K562 (cell line): ENCODE data around the gene DIAPH3. TPM values are rescaled to one million over a fixed set of nuclear protein-coding genes. Genes with fewer than 3 reads are reported as not detected.

Source experiments
- CHD7 ChIP-seq: fragments of 200-600 bp; sonication (generic); IDR thresholded peaks from one replicate; pipeline ENCODE4 v1.6.1; 2012; ENCODE audit warnings: mild to moderate bottlenecking, low read depth, low read length, inconsistent platforms
- HMGN3 ChIP-seq: IDR thresholded peaks from 2 replicates; pipeline ENCODE4 v1.6.1; 2011; ENCODE audit warnings: borderline replicate concordance, low read depth, mild to moderate bottlenecking, mixed read lengths, low read length; ENCODE audit not compliant: insufficient read length; ENCODE audit errors: extremely low read depth
- NFIC ChIP-seq: fragments of 450-650 bp; IDR thresholded peaks from 2 replicates; pipeline ENCODE4 v1.6.1; 2017; ENCODE audit warnings: mild to moderate bottlenecking, inconsistent platforms
- NFIX ChIP-seq: fragments of 250-450 bp; sonication (Bioruptor Pico); IDR thresholded peaks from 2 replicates; pipeline ENCODE4 v1.4.0; 2020; ENCODE audit warnings: low read depth, mild to moderate bottlenecking, moderate library complexity
- SFPQ ChIP-seq: fragments of 200-400 bp; formaldehyde crosslinking; IDR thresholded peaks from 2 replicates; pipeline ENCODE4 v1.6.1; 2017; ENCODE audit warnings: mild to moderate bottlenecking, low read depth, low read length, moderate library complexity
- polyA plus RNA-seq, 8 experiments: library from polyadenylated mRNA; depleted of rRNA in 4 of 8; stranded (reverse) in 5 of 8; unstranded in 3 of 8; fragments of >200 nt; fragmentation: Nextera tagmentation in 2 of 8; fragmentation: Illumina TruSeq in 1 of 8; extraction: Ambion mirVana in 2 of 8; extraction: Trizol in 1 of 8; gene quantifications; 2 replicates each; pipeline versions ENCODE4 v1.2.1 to v1.2.3, GENCODE V29; 2011 to 2014; ENCODE audit warnings: inconsistent platforms in 1 of 8, missing spikeins in 1 of 8
- total RNA-seq, 7 experiments: library from RNA; depleted of rRNA in 6 of 7; stranded (reverse); fragments of >200 nt in 6 of 7; fragmentation: Illumina TruSeq in 2 of 7; extraction: Trizol in 2 of 7; gene quantifications; 2 replicates each; pipeline versions ENCODE4 v1.2.1 to v1.2.3, GENCODE V29; 2011 to 2021; ENCODE audit warnings: low replicate concordance in 1 of 7

DIAPH3 gene
- total and polyA plus RNA-seq, 9 of the 15 experiments (the other 6 are each of a cell fraction or from before 2014, with no cell fraction given), result 9.0 to 18.7 (median 14.7) TPM

GRCh38 chr13:60213236-60213744 is 49.6 kb upstream of the DIAPH3 start (continued):
- TF ChIP-seq CHD7 (no peak), NFIC (peak; percentile 78), HMGN3 (no peak), SFPQ (no peak), NFIX (CRISPR knock-in tag) (peak; percentile 75)
